Measurements from ENCODE around the gene SUMF2. TPM values are rescaled to one million over a fixed set of nuclear protein-coding genes. Genes with fewer than 3 reads are reported as not detected.

Gene SUMF2
- total and polyA plus RNA-seq, 2 experiments from 2014 or later = 32.9 to 45.7 TPM

DNA sequence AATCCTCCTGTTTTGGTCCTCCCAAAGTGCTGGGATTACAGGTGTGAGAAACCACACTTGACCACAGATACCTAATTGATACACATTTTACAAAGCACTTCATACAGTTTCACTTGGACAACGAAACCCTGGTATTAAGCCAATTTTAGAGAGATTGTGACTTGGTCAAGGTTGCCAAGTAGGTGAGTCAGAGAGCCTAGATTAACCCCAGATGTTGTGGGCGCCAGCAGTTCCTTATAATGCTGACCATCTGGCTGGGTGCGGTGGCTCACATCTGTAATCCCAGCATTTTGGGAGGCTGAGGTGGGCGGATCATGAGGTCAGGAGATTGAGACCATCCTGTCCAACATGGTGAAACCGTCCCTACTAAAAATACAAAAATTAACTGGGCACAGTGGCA, 33.6 kb downstream of the SUMF2 start:
- DNase-seq (ENCODE audit: low spot score) = no peak
- Histone ChIP-seq H2AFZ (no peak overlapping the region), H3K36me3 (ENCODE audit: insufficient read depth) (no peaks in the 10 kb centered on the region), H3K79me2 (replicated peaks; ENCODE audit: insufficient read depth) (no peaks in the 10 kb centered on the region), H4K20me1 (replicated peaks; ENCODE audit: insufficient read depth) (no peaks in the 10 kb centered on the region), H3F3A (replicated peaks; ENCODE audit: low read depth) (no peaks in the 10 kb centered on the region), H3K27ac (ENCODE audit: low read depth) (no peak overlapping the region), H3K4me1 (ENCODE audit: insufficient read depth) (no peaks in the 10 kb centered on the region), H3K27me3 (ENCODE audit: insufficient read depth) (no peaks in the 10 kb centered on the region), H3K4me2 (no peak overlapping the region), H3K4me3 (no peak overlapping the region), H3K9me2 (ENCODE audit: insufficient read depth) (no peaks in the 10 kb centered on the region)
- H3K9me3 Mint-ChIP-seq = peaks cover 88% of the 10 kb centered on the region
- no peaks in the 10 kb centered on the region for H3K4me1 Mint-ChIP-seq
- ATAC-seq = no peak
- H3K27me3 Mint-ChIP-seq (ENCODE audit: insufficient read depth, low read depth, poor library complexity) = peaks cover 2% of the 10 kb centered on the region
- peaks cover 14% of the 10 kb centered on the region; the same call in 2 of the 3 replicates for H3K36me3 Mint-ChIP-seq (ENCODE audit: low read depth)
- TF ChIP-seq, protein P1, sequence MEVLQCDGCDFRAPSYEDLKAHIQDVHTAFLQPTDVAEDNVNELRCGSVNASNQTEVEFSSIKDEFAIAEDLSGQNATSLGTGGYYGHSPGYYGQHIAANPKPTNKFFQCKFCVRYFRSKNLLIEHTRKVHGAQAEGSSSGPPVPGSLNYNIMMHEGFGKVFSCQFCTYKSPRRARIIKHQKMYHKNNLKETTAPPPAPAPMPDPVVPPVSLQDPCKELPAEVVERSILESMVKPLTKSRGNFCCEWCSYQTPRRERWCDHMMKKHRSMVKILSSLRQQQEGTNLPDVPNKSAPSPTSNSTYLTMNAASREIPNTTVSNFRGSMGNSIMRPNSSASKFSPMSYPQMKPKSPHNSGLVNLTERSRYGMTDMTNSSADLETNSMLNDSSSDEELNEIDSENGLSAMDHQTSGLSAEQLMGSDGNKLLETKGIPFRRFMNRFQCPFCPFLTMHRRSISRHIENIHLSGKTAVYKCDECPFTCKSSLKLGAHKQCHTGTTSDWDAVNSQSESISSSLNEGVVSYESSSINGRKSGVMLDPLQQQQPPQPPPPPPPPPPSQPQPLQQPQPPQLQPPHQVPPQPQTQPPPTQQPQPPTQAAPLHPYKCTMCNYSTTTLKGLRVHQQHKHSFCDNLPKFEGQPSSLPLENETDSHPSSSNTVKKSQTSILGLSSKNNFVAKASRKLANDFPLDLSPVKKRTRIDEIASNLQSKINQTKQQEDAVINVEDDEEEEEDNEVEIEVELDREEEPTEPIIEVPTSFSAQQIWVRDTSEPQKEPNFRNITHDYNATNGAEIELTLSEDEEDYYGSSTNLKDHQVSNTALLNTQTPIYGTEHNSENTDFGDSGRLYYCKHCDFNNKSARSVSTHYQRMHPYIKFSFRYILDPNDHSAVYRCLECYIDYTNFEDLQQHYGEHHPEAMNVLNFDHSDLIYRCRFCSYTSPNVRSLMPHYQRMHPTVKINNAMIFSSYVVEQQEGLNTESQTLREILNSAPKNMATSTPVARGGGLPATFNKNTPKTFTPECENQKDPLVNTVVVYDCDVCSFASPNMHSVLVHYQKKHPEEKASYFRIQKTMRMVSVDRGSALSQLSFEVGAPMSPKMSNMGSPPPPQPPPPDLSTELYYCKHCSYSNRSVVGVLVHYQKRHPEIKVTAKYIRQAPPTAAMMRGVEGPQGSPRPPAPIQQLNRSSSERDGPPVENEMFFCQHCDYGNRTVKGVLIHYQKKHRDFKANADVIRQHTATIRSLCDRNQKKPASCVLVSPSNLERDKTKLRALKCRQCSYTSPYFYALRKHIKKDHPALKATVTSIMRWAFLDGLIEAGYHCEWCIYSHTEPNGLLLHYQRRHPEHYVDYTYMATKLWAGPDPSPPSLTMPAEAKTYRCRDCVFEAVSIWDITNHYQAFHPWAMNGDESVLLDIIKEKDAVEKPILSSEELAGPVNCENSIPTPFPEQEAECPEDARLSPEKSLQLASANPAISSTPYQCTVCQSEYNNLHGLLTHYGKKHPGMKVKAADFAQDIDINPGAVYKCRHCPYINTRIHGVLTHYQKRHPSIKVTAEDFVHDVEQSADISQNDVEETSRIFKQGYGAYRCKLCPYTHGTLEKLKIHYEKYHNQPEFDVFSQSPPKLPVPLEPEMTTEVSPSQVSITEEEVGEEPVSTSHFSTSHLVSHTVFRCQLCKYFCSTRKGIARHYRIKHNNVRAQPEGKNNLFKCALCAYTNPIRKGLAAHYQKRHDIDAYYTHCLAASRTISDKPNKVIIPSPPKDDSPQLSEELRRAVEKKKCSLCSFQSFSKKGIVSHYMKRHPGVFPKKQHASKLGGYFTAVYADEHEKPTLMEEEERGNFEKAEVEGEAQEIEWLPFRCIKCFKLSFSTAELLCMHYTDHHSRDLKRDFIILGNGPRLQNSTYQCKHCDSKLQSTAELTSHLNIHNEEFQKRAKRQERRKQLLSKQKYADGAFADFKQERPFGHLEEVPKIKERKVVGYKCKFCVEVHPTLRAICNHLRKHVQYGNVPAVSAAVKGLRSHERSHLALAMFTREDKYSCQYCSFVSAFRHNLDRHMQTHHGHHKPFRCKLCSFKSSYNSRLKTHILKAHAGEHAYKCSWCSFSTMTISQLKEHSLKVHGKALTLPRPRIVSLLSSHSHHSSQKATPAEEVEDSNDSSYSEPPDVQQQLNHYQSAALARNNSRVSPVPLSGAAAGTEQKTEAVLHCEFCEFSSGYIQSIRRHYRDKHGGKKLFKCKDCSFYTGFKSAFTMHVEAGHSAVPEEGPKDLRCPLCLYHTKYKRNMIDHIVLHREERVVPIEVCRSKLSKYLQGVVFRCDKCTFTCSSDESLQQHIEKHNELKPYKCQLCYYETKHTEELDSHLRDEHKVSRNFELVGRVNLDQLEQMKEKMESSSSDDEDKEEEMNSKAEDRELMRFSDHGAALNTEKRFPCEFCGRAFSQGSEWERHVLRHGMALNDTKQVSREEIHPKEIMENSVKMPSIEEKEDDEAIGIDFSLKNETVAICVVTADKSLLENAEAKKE (CRISPR knock-in tag; IDR thresholded peaks at IDR 0.05) = no peak
- TF ChIP-seq, protein P2, sequence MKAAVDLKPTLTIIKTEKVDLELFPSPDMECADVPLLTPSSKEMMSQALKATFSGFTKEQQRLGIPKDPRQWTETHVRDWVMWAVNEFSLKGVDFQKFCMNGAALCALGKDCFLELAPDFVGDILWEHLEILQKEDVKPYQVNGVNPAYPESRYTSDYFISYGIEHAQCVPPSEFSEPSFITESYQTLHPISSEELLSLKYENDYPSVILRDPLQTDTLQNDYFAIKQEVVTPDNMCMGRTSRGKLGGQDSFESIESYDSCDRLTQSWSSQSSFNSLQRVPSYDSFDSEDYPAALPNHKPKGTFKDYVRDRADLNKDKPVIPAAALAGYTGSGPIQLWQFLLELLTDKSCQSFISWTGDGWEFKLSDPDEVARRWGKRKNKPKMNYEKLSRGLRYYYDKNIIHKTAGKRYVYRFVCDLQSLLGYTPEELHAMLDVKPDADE (IDR thresholded peaks at IDR 0.05) = no peak
- TF ChIP-seq NANOG (IDR thresholded peaks at IDR 0.05; ENCODE audit: borderline replicate concordance) (no peak), EZH2 (IDR thresholded peaks at IDR 0.05; ENCODE audit: low read depth, unreplicated experiment) (no peak), ZNF114 (CRISPR knock-in tag; IDR thresholded peaks at IDR 0.05) (no peak), STAT1 (IDR thresholded peaks at IDR 0.05; ENCODE audit: unreplicated experiment) (no peak), JUNB (IDR thresholded peaks at IDR 0.05; ENCODE audit: unreplicated experiment) (no peak), POLR2AphosphoS5 (IDR thresholded peaks at IDR 0.05; ENCODE audit: low read depth) (no peak), ZNF331 (CRISPR knock-in tag; IDR thresholded peaks at IDR 0.05; ENCODE audit: low read depth) (no peak), CREB1 (CRISPR knock-in tag; IDR thresholded peaks at IDR 0.05; ENCODE audit: low read depth) (no peak)
- TF ChIP-seq, protein P3, sequence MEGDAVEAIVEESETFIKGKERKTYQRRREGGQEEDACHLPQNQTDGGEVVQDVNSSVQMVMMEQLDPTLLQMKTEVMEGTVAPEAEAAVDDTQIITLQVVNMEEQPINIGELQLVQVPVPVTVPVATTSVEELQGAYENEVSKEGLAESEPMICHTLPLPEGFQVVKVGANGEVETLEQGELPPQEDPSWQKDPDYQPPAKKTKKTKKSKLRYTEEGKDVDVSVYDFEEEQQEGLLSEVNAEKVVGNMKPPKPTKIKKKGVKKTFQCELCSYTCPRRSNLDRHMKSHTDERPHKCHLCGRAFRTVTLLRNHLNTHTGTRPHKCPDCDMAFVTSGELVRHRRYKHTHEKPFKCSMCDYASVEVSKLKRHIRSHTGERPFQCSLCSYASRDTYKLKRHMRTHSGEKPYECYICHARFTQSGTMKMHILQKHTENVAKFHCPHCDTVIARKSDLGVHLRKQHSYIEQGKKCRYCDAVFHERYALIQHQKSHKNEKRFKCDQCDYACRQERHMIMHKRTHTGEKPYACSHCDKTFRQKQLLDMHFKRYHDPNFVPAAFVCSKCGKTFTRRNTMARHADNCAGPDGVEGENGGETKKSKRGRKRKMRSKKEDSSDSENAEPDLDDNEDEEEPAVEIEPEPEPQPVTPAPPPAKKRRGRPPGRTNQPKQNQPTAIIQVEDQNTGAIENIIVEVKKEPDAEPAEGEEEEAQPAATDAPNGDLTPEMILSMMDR (conservative IDR thresholded peaks at IDR 0.05; ENCODE audit: low read depth in 2 of 2) = no peak
- TF ChIP-seq, protein P4, sequence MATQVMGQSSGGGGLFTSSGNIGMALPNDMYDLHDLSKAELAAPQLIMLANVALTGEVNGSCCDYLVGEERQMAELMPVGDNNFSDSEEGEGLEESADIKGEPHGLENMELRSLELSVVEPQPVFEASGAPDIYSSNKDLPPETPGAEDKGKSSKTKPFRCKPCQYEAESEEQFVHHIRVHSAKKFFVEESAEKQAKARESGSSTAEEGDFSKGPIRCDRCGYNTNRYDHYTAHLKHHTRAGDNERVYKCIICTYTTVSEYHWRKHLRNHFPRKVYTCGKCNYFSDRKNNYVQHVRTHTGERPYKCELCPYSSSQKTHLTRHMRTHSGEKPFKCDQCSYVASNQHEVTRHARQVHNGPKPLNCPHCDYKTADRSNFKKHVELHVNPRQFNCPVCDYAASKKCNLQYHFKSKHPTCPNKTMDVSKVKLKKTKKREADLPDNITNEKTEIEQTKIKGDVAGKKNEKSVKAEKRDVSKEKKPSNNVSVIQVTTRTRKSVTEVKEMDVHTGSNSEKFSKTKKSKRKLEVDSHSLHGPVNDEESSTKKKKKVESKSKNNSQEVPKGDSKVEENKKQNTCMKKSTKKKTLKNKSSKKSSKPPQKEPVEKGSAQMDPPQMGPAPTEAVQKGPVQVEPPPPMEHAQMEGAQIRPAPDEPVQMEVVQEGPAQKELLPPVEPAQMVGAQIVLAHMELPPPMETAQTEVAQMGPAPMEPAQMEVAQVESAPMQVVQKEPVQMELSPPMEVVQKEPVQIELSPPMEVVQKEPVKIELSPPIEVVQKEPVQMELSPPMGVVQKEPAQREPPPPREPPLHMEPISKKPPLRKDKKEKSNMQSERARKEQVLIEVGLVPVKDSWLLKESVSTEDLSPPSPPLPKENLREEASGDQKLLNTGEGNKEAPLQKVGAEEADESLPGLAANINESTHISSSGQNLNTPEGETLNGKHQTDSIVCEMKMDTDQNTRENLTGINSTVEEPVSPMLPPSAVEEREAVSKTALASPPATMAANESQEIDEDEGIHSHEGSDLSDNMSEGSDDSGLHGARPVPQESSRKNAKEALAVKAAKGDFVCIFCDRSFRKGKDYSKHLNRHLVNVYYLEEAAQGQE (IDR thresholded peaks at IDR 0.05; ENCODE audit: unreplicated experiment) = no peak
- H3K4me3 Mint-ChIP-seq = no peak overlapping the region
- no peak overlapping the region for H3K27ac Mint-ChIP-seq

Data from GM23338 (cell line).